Adrenal gland (tissue), 12 donors: ENCODE measurements around the gene TULP4. TPM values are rescaled to one million over a fixed set of nuclear protein-coding genes. Genes with fewer than 3 reads are reported as not detected.

Source experiments
- DNase-seq, 7 donors: peaks; one replicate each; pipeline ENCODE4 v3.0.0-alpha.2; 2019 to 2020
- H3K27ac ChIP-seq, 5 donors: fragments of 200-600 bp; sonication (generic) in 4 of 5; 1 replicate in 3 of 5; 2 replicates in 2 of 5; pipeline versions ENCODE4 v1.5.1 to v1.8.0; 2016 to 2020; ENCODE audit warnings: mild to moderate bottlenecking in 1 of 5
- H3K27me3 ChIP-seq: fragments of 200-600 bp; 2 replicates; pipeline ENCODE4 v1.8.0; 2021
- H3K36me3 ChIP-seq, 2 donors: fragments of 200-600 bp; replicated peaks in 1 of 2; 1 replicate in 1 of 2; 2 replicates in 1 of 2; pipeline versions ENCODE4 v1.5.1 to v1.8.0; 2018 to 2022
- H3K4me1 ChIP-seq, 2 donors: fragments of 200-600 bp; replicated peaks in 1 of 2; 1 replicate in 1 of 2; 2 replicates in 1 of 2; pipeline versions ENCODE4 v1.5.1 to v1.8.0; 2018 to 2021
- H3K4me3 ChIP-seq, 4 donors: fragments of 200-600 bp; sonication (generic) in 3 of 4; one replicate each; pipeline ENCODE4 v1.5.1; 2016 to 2018
- H3K9me3 ChIP-seq, 3 donors: fragments of 200-600 bp; sonication (generic) in 1 of 3; replicated peaks in 1 of 3; 1 replicate in 2 of 3; 2 replicates in 1 of 3; pipeline versions ENCODE4 v1.5.1 to v1.8.0; 2016 to 2021
- CTCF ChIP-seq, 6 experiments: fragments of 450-650 bp in 4 of 6; fragments of 200-600 bp in 2 of 6; sonication (generic) in 1 of 6; IDR thresholded peaks; 1 replicate in 5 of 6; 2 replicates in 1 of 6; pipeline versions ENCODE4 v1.5.1 to v1.8.0; 2016 to 2021; ENCODE audit warnings: antibody characterized with exemption in 6 of 6, mild to moderate bottlenecking in 2 of 6, moderate library complexity in 1 of 6
- POLR2A ChIP-seq, 2 donors: fragments of 450-650 bp; IDR thresholded peaks; one replicate each; pipeline ENCODE4 v1.6.1; 2017; ENCODE audit warnings: antibody characterized with exemption in 2 of 2, mild to moderate bottlenecking in 2 of 2, moderate library complexity in 1 of 2
- WGBS, 4 donors: extraction: QIAGEN DNeasy Blood & Tissue Kit in 2 of 4; methylation state at CpG; one replicate each; pipeline versions ENCODE4 v1.1.5 to v1.1.7; 2013 to 2017; 5-methylcytosine and 5-hydroxymethylcytosine counted together
- intact Hi-C, 2 donors: fragments of 100-400 bp; cut with DNase I; formaldehyde crosslinking; loops; one replicate each; pipeline versions ENCODE4 v1.14.1 to v1.15.0; 2022 to 2023
- polyA plus RNA-seq, 3 donors: library from polyadenylated mRNA; stranded (reverse); fragments of 200-250 nt in 2 of 3; fragments of 350-450 nt in 1 of 3; fragmentation: Illumina TruSeq in 1 of 3; extraction: RNeasy Lipid Tissue Mini Kit (QIAGEN cat#74804) in 1 of 3; gene quantifications; one replicate each; pipeline ENCODE4 v1.2.3, GENCODE V29; 2013 to 2014
- total RNA-seq, 9 donors: library from RNA; depleted of rRNA in 4 of 9; stranded (reverse); fragments of >200 nt in 4 of 9; fragments of 120-200 nt in 1 of 9; fragmentation: NEBNext Ultra II Directional in 1 of 9; extraction: Animal tissue kit (Norgen Biotek cat#: 25700) in 1 of 9; gene quantifications; one replicate each; pipeline versions ENCODE4 v1.1.0 to v1.2.4, GENCODE V29; 2013 to 2023
- donor health status: healthy with polysubstance abuse.
- donor health status: Bipolar disorder and iron deficiency.
- donor health status: DM: yes; HTN: yes; CAD: no.
- donor health status: DM: no; HTN: no; CAD: no.
- donor health status: DM: no; HTN: no; CAD: no.
- donor health status: DM: yes; HTN: yes; CAD: no.

TULP4 gene
- total and polyA plus RNA-seq, 12 donors: 1.9 to 89.6 (median 61.4) TPM

GRCh38 chr6:158557927-158558326 is 245.7 kb downstream of the TULP4 start:
- H3K27ac ChIP-seq: no peak overlapping the region
- no peaks in the 10 kb centered on the region for H3K36me3 ChIP-seq
- WGBS, 4 donors: 65 to 75% (median 72%) methylated on average over 5 of the region's 5 CpGs
- intact Hi-C loops: no loop called here
- no peaks in the 10 kb centered on the region for H3K9me3 ChIP-seq
- DNase-seq: peak in 1 of 7 donors; percentile 13
- no peaks in the 10 kb centered on the region for H3K27me3 ChIP-seq
- no peak for TF ChIP-seq CTCF (IDR thresholded peaks at IDR 0.05)
- no peak for TF ChIP-seq POLR2A (IDR thresholded peaks at IDR 0.05)
- peaks cover 9 to 17% of the 10 kb centered on the region in 2 donors for H3K4me1 ChIP-seq
- no peak overlapping the region for H3K4me3 ChIP-seq

- DNase-seq: peak in 1 of 7 donors; percentile 14
- intact Hi-C loops: no loop called here
- H3K4me3 ChIP-seq: no peak overlapping the region
- no peaks in the 10 kb centered on the region for H3K36me3 ChIP-seq
- 92 to 95% (median 92%) methylated on average over 14 of the region's 14 CpGs for WGBS, 4 donors
- TF ChIP-seq POLR2A (IDR thresholded peaks at IDR 0.05) (no peak), CTCF (IDR thresholded peaks at IDR 0.05) (no peak)
- no peaks in the 10 kb centered on the region for H3K27me3 ChIP-seq
- no peaks in the 10 kb centered on the region for H3K9me3 ChIP-seq
- peaks cover 9 to 25% of the 10 kb centered on the region in 2 donors for H3K4me1 ChIP-seq
- H3K27ac ChIP-seq: no peak overlapping the region
These were observed 246.4 kb downstream of the TULP4 start for GRCh38 chr6:158558415-158559306.

GRCh38 chr6:158559338-158559894 is 247.2 kb downstream of the TULP4 start:
- Histone ChIP-seq H3K36me3 (no peaks in the 10 kb centered on the region), H3K27ac (peak overlapping the region; percentile 26 to 96 (median 84)), H3K4me1 (peaks cover 9 to 27% of the 10 kb centered on the region in 2 donors), H3K9me3 (no peaks in the 10 kb centered on the region), H3K27me3 (no peaks in the 10 kb centered on the region), H3K4me3 (peak overlapping the region; percentile 38 to 99 (median 67))
- peak in 1 of 7 donors; percentile 19 for DNase-seq
- intact Hi-C loops: no loop called here
- 43 to 59% (median 45%) methylated on average over 11 to 14 of the region's 14 CpGs for WGBS, 4 donors
- TF ChIP-seq CTCF (IDR thresholded peaks at IDR 0.05) (peak in 1 of 6 experiments; percentile 2), POLR2A (IDR thresholded peaks at IDR 0.05) (no peak)
